HG02610 (cell line): ENCODE data around the gene PALMD.
A peak's percentile ranks its signal among the peaks of the same experiment; 100 is the strongest.

Experiments
- ATAC-seq: cut with Tn5 transposase; IDR thresholded peaks from one replicate; pipeline ENCODE4 v1.9.1; 2021; ENCODE audit warnings: mild to moderate bottlenecking, moderate library complexity; ENCODE audit not compliant: unreplicated experiment

Gene PALMD

GRCh38 chr1:99634971-99635624 is 10.8 kb upstream of the PALMD start:
- ATAC-seq, result no peak

- ATAC-seq, result no peak
Measured at GRCh38 chr1:99635664-99636063, 10.2 kb upstream of the PALMD start.

- ATAC-seq, result no peak
Measured at GRCh38 chr1:99636647-99637175, 9.2 kb upstream of the PALMD start.

- ATAC-seq, result no peak
Measured at GRCh38 chr1:99638853-99639252, 7.1 kb upstream of the PALMD start.

- ATAC-seq, result no peak
Measured at GRCh38 chr1:99639408-99639807, 6.5 kb upstream of the PALMD start.

GRCh38 chr1:99639945-99640344 is 6.0 kb upstream of the PALMD start:
- ATAC-seq, result no peak

- ATAC-seq, result no peak
Measured at GRCh38 chr1:99640672-99641071, 5.2 kb upstream of the PALMD start.

GRCh38 chr1:99641558-99641957 is 4.4 kb upstream of the PALMD start:
- ATAC-seq, result no peak

GRCh38 chr1:99642053-99642452 is 3.9 kb upstream of the PALMD start:
- no peak for ATAC-seq

GRCh38 chr1:99643021-99643779 is 2.7 kb upstream of the PALMD start:
- ATAC-seq, result no peak

GRCh38 chr1:99644279-99645004 is 1.5 kb upstream of the PALMD start:
- ATAC-seq, result peak; percentile 83

GRCh38 chr1:99645203-99645602 is 710 bp upstream of the PALMD start:
- ATAC-seq, result no peak

- no peak for ATAC-seq
Measured at GRCh38 chr1:99646868-99647267, 955 bp downstream of the PALMD start.

GRCh38 chr1:99647490-99647889 is 1.6 kb downstream of the PALMD start:
- ATAC-seq, result no peak

- no peak for ATAC-seq
Measured at GRCh38 chr1:99648107-99648506, 2.2 kb downstream of the PALMD start.

GRCh38 chr1:99650030-99650429 is 4.1 kb downstream of the PALMD start:
- ATAC-seq, result no peak

- ATAC-seq, result no peak
Measured at GRCh38 chr1:99650773-99651437, 5.0 kb downstream of the PALMD start.

GRCh38 chr1:99652881-99653281 is 7.0 kb downstream of the PALMD start:
- ATAC-seq, result no peak

- no peak for ATAC-seq
Measured at GRCh38 chr1:99655376-99655775, 9.5 kb downstream of the PALMD start.

GRCh38 chr1:99656701-99657100 is 10.8 kb downstream of the PALMD start:
- ATAC-seq, result no peak
